Measurements from ENCODE around the gene C16orf74.

Gene C16orf74

GRCh38 chr16:85750827-85751697, at the start of gene C16orf74:
Gene C16orf74 (minus strand): TSS chr16:85751096. CDS start chr16:85735217, 15,879 bp downstream.
- no peak for DNase-seq

GRCh38 chr16:85800321-85800669, 49.4 kb upstream of the C16orf74 start:
- no peak for DNase-seq

GRCh38 chr16:85799497-85800320, 48.8 kb upstream of the C16orf74 start, which contains the start of the genes COX4I1 and EMC8:
Gene COX4I1 (plus strand): TSS chr16:85799695. CDS start chr16:85801206, 1,511 bp downstream.
Gene EMC8 (minus strand): TSS chr16:85799544. CDS start chr16:85799295, 249 bp downstream.
- DNase-seq = peak; percentile 56

GRCh38 chr16:85798901-85799496, 48.1 kb upstream of the C16orf74 start:
- no peak for DNase-seq

GRCh38 chr16:85798283-85798776, 47.4 kb upstream of the C16orf74 start:
- no peak for DNase-seq

- no peak for DNase-seq
Measured at GRCh38 chr16:85796599-85796998, 45.7 kb upstream of the C16orf74 start.

- no peak for DNase-seq
Measured at GRCh38 chr16:85796152-85796551, 45.3 kb upstream of the C16orf74 start.

- no peak for DNase-seq
Measured at GRCh38 chr16:85794696-85795095, 43.8 kb upstream of the C16orf74 start.

GRCh38 chr16:85793662-85794298, 42.9 kb upstream of the C16orf74 start:
- DNase-seq = no peak

- DNase-seq = no peak
Measured at GRCh38 chr16:85789773-85790172, 38.9 kb upstream of the C16orf74 start.

GRCh38 chr16:85788819-85789218, 37.9 kb upstream of the C16orf74 start:
- no peak for DNase-seq

GRCh38 chr16:85785927-85786326, 35.0 kb upstream of the C16orf74 start:
- DNase-seq = no peak

- no peak for DNase-seq
Measured at GRCh38 chr16:85784813-85785212, 33.9 kb upstream of the C16orf74 start.

- DNase-seq = no peak
Measured at GRCh38 chr16:85783441-85783840, 32.5 kb upstream of the C16orf74 start.

GRCh38 chr16:85782451-85782850, 31.6 kb upstream of the C16orf74 start:
- no peak for DNase-seq

- no peak for DNase-seq
Measured at GRCh38 chr16:85781695-85782370, 30.9 kb upstream of the C16orf74 start.

GRCh38 chr16:85781156-85781555, 30.3 kb upstream of the C16orf74 start:
- DNase-seq = no peak

- DNase-seq = no peak
Measured at GRCh38 chr16:85780281-85780680, 29.4 kb upstream of the C16orf74 start.

GRCh38 chr16:85778873-85779272, 28.0 kb upstream of the C16orf74 start:
- no peak for DNase-seq

GRCh38 chr16:85777583-85778310, 26.9 kb upstream of the C16orf74 start:
- DNase-seq = no peak

GRCh38 chr16:85774811-85775210, 23.9 kb upstream of the C16orf74 start:
- no peak for DNase-seq

Measured in NCI-H187 treated with DMSO at 0.1 percent for 48 hours (cell line).